Measurements from ENCODE around the gene SLFNL1. TPM values are rescaled to one million over a fixed set of nuclear protein-coding genes. Genes with fewer than 3 reads are reported as not detected.

The SLFNL1 gene
- total RNA-seq, 4 donors from 2014 or later = 0.17 to 0.52 (median 0.47) TPM

Other genes starting within 250 kb of the SLFNL1 start
- 10 to 100 TPM in 3 of 4 donors, 1 to 10 TPM in 1; 9.3 to 22.0 (median 17.1) TPM for gene KCNQ4, start 237.9 kb downstream of the SLFNL1 start, total RNA-seq
- 10 to 100 TPM; 10.1 to 37.8 (median 18.5) TPM for gene CITED4, start 159.4 kb downstream of the SLFNL1 start, total RNA-seq
- 10 to 100 TPM; 26.6 to 38.6 (median 32.7) TPM for gene CTPS1, start 42.0 kb downstream of the SLFNL1 start, total RNA-seq
- 100 to 1,000 TPM in 1 of 4 donors, 10 to 100 TPM in 3; 76.5 to 110 (median 92.4) TPM for gene SCMH1, start 220.6 kb upstream of the SLFNL1 start, total RNA-seq

Measured in esophagus muscularis mucosa (tissue), 4 donors.